GM23338 (cell line): ENCODE data around the gene NFE2L1.

Experiments
- CREB1 ChIP-seq: fragments of 250-450 bp; sonication (Bioruptor Pico); IDR thresholded peaks from 2 replicates; pipeline ENCODE4 v1.5.0; 2020; ENCODE audit warnings: low read depth, mild to moderate bottlenecking, moderate library complexity
- EZH2 ChIP-seq: fragments of 200-600 bp; sonication (generic); IDR thresholded peaks from one replicate; pipeline ENCODE4 v1.8.0; 2017; ENCODE audit warnings: antibody characterized with exemption, mild to moderate bottlenecking, low read depth; ENCODE audit not compliant: unreplicated experiment
- EZH2phosphoT487 ChIP-seq: fragments of 200-600 bp; sonication (generic); IDR thresholded peaks from one replicate; pipeline ENCODE4 v1.8.1; 2018; ENCODE audit warnings: antibody characterized with exemption; ENCODE audit not compliant: unreplicated experiment
- NANOG ChIP-seq: IDR thresholded peaks from 2 replicates; pipeline ENCODE4 v1.6.1; 2016; ENCODE audit warnings: antibody characterized with exemption, borderline replicate concordance
- POLR2AphosphoS5 ChIP-seq: IDR thresholded peaks from 2 replicates; pipeline ENCODE4 v1.6.1; 2016; ENCODE audit warnings: antibody characterized with exemption, low read depth
- REST ChIP-seq: IDR thresholded peaks from one replicate; pipeline ENCODE4 v1.6.1; 2018; ENCODE audit warnings: antibody characterized with exemption; ENCODE audit not compliant: unreplicated experiment
- TF ChIP-seq, protein P1 (sequence below), 2 experiments: fragments of 200-600 bp in 1 of 2; sonication (generic) in 1 of 2; conservative IDR thresholded peaks; 2 replicates each; pipeline versions ENCODE4 v1.5.1 to v1.6.1; 2016 to 2017; ENCODE audit warnings: antibody characterized with exemption in 2 of 2, low read depth in 2 of 2, mild to moderate bottlenecking in 2 of 2, moderate library complexity in 1 of 2

DNA sequence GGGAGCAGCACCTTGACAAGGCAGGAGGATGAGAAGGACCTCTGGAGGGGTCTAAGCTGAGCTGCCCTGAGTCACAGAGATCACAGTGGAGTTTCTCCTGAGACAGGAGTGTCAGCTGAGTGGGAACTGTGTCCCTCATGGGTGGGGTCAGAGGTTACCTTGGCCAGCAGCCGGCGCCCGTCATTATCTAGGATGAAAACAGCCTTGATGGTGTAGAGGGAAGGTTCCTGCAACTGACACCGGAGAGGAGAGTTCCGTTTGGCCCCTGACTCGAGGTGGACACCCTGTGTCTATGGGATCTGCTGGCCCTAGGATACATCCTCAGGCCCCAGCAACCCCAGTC lies 11.5 kb upstream of the NFE2L1 start:
- TF ChIP-seq, protein P1, sequence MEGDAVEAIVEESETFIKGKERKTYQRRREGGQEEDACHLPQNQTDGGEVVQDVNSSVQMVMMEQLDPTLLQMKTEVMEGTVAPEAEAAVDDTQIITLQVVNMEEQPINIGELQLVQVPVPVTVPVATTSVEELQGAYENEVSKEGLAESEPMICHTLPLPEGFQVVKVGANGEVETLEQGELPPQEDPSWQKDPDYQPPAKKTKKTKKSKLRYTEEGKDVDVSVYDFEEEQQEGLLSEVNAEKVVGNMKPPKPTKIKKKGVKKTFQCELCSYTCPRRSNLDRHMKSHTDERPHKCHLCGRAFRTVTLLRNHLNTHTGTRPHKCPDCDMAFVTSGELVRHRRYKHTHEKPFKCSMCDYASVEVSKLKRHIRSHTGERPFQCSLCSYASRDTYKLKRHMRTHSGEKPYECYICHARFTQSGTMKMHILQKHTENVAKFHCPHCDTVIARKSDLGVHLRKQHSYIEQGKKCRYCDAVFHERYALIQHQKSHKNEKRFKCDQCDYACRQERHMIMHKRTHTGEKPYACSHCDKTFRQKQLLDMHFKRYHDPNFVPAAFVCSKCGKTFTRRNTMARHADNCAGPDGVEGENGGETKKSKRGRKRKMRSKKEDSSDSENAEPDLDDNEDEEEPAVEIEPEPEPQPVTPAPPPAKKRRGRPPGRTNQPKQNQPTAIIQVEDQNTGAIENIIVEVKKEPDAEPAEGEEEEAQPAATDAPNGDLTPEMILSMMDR (conservative IDR thresholded peaks at IDR 0.05; ENCODE audit: low read depth in 2 of 2), result no peak
- TF ChIP-seq EZH2 (no peak), POLR2AphosphoS5 (no peak), CREB1 (CRISPR knock-in tag) (no peak), EZH2phosphoT487 (no peak), REST (no peak), NANOG (no peak)
